GM10847 (cell line): Measurements from ENCODE around the gene LRRC8D.

ENCODE experiments used
- POLR2A ChIP-seq: IDR thresholded peaks from 2 replicates; pipeline ENCODE4 v1.6.1; 2011; ENCODE audit not compliant: insufficient read length; ENCODE audit errors: extremely low read depth

LRRC8D gene

DNA sequence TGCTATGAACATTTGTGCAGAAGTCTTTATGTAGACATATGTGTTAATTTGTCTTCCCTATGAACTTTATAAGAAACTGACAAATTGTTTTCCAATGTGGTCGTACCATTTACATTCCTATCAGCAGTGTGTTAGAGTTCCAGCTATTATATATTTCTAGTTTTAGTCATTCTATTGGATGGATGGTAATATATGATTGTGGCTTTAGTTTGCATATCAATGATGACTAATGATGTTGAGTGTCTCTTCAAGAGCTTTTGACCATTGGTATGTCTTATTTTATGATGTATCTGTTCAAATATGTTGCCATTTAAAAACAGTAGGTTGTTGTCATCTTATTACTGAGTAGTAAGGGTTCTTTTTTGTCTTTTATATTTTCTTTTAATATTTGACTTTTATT is 157.9 kb downstream of the LRRC8D start:
- no peak for TF ChIP-seq POLR2A

DNA sequence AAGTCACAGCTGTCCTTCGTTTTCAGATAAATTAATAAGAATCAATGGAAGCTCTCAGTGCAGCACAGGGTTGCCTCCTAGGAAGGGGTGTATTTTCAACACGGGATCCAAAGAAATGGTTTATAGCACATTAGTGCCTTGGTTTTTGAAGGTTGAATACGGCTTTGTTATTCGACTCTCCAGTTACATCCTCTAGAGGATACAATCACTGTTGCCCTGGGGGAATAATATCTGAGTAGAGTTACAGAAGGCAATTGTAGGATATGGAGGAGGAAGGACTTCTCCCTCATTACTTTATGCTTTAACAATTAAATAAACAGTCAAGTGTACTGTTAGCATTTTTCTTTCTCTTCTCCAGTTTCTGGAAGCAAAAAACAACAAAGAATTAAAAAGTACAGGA is 159.8 kb downstream of the LRRC8D start:
- TF ChIP-seq POLR2A = no peak

DNA sequence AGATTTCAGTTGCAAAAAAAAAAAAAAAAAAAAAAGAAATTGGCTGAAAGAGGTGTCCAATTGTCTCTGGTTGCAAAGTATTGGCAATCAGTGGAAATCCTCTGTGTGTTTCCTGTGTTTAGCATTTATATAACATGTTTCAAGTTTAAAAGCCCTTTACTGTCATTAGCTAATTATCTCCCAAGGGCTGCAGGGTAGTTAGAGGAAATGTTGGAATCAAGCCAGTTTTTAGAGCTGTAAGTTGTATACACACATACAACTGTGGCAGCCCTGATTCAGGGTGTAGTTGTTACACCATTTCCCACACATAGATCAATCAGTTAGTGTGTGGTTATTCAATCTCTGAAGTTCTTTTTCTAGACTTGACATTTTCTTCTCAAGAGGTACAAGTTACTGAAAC is 165.2 kb downstream of the LRRC8D start:
- TF ChIP-seq POLR2A = no peak
